Activated T-cell treated with anti-CD3 and anti-CD28 coated beads, Interleukin-2, amount 50 U/mL, for 24 hours (primary cell): Measurements from ENCODE around the gene CNGB1.
"Not testable (repeated sequence)": the region's sequence is repeated elsewhere in the genome, so short reads cannot be mapped to it uniquely, and the experiment has no call there.

Experiments
- DNase-seq: peaks from one replicate; pipeline ENCODE4 v3.0.0-alpha.2; 2020
- H3K27ac Mint-ChIP-seq: 2 replicates; pipeline ENCODE4 v1.8.0; 2020; ENCODE audit warnings: mild to moderate bottlenecking, mixed read lengths
- H3K27me3 Mint-ChIP-seq: 2 replicates; pipeline ENCODE4 v1.8.0; 2020; ENCODE audit warnings: mixed read lengths
- H3K36me3 Mint-ChIP-seq: 2 replicates; pipeline ENCODE4 v1.8.0; 2020; ENCODE audit warnings: low read depth, mixed read lengths
- H3K4me1 Mint-ChIP-seq: 2 replicates; pipeline ENCODE4 v1.8.0; 2020; ENCODE audit warnings: low read depth, mixed read lengths
- H3K4me3 Mint-ChIP-seq: 2 replicates; pipeline ENCODE4 v1.8.0; 2020; ENCODE audit warnings: mild to moderate bottlenecking, moderate library complexity, mixed read lengths
- H3K9me3 Mint-ChIP-seq: 2 replicates; pipeline ENCODE4 v1.8.0; 2020; ENCODE audit warnings: mixed read lengths

The CNGB1 gene

GRCh38 chr16:57992084-57992483 lies 21.2 kb upstream of the CNGB1 start:
- H3K4me1 Mint-ChIP-seq: peaks cover 27% of the 10 kb centered on the region
- DNase-seq: no peak
- peak overlapping the region; percentile 74 for H3K27ac Mint-ChIP-seq
- H3K9me3 Mint-ChIP-seq: no peaks in the 10 kb centered on the region
- no peaks in the 10 kb centered on the region for H3K27me3 Mint-ChIP-seq
- no peak overlapping the region for H3K4me3 Mint-ChIP-seq
- H3K36me3 Mint-ChIP-seq: peaks cover 18% of the 10 kb centered on the region

GRCh38 chr16:57991551-57992059 lies 20.7 kb upstream of the CNGB1 start:
- H3K27ac Mint-ChIP-seq: no peak overlapping the region
- DNase-seq: no peak
- H3K9me3 Mint-ChIP-seq: no peaks in the 10 kb centered on the region
- no peak overlapping the region for H3K4me3 Mint-ChIP-seq
- H3K36me3 Mint-ChIP-seq: peaks cover 13% of the 10 kb centered on the region
- peaks cover 24% of the 10 kb centered on the region for H3K4me1 Mint-ChIP-seq
- H3K27me3 Mint-ChIP-seq: no peaks in the 10 kb centered on the region

- H3K27me3 Mint-ChIP-seq: no peaks in the 10 kb centered on the region
- no peak for DNase-seq
- peaks cover 15% of the 10 kb centered on the region for H3K4me1 Mint-ChIP-seq
- H3K36me3 Mint-ChIP-seq: no peaks in the 10 kb centered on the region
- no peaks in the 10 kb centered on the region for H3K9me3 Mint-ChIP-seq
- peak overlapping the region; percentile 47 for H3K27ac Mint-ChIP-seq
- no peak overlapping the region for H3K4me3 Mint-ChIP-seq
Observed at GRCh38 chr16:57988929-57989328, 18.0 kb upstream of the CNGB1 start.

- no peak for DNase-seq
- Mint-ChIP-seq H3K9me3 (no peaks in the 10 kb centered on the region), H3K4me3 (no peak overlapping the region), H3K4me1 (peaks cover 12% of the 10 kb centered on the region), H3K36me3 (no peaks in the 10 kb centered on the region), H3K27me3 (no peaks in the 10 kb centered on the region), H3K27ac (no peak overlapping the region)
Observed at GRCh38 chr16:57987441-57988177, 16.7 kb upstream of the CNGB1 start.

GRCh38 chr16:57986196-57986595 lies 15.3 kb upstream of the CNGB1 start:
- Mint-ChIP-seq H3K36me3 (no peaks in the 10 kb centered on the region), H3K4me1 (peaks cover 12% of the 10 kb centered on the region), H3K9me3 (no peaks in the 10 kb centered on the region), H3K27me3 (no peaks in the 10 kb centered on the region), H3K27ac (no peak overlapping the region), H3K4me3 (peak overlapping the region; percentile 10)
- no peak for DNase-seq

GRCh38 chr16:57985204-57986181 lies 14.6 kb upstream of the CNGB1 start:
- no peaks in the 10 kb centered on the region for H3K36me3 Mint-ChIP-seq
- H3K4me1 Mint-ChIP-seq: peaks cover 12% of the 10 kb centered on the region
- no peaks in the 10 kb centered on the region for H3K9me3 Mint-ChIP-seq
- H3K27me3 Mint-ChIP-seq: no peaks in the 10 kb centered on the region
- DNase-seq: no peak
- peak overlapping the region; percentile 77 for H3K27ac Mint-ChIP-seq
- peak overlapping the region; percentile 83 for H3K4me3 Mint-ChIP-seq

GRCh38 chr16:57984443-57985203 lies 13.7 kb upstream of the CNGB1 start:
- Mint-ChIP-seq H3K27ac (peak overlapping the region; percentile 77), H3K4me1 (peaks cover 12% of the 10 kb centered on the region), H3K36me3 (no peaks in the 10 kb centered on the region), H3K4me3 (peak overlapping the region; percentile 83), H3K27me3 (no peaks in the 10 kb centered on the region), H3K9me3 (no peaks in the 10 kb centered on the region)
- DNase-seq: peak; percentile 93

- H3K27ac Mint-ChIP-seq: no peak overlapping the region
- H3K9me3 Mint-ChIP-seq: no peaks in the 10 kb centered on the region
- peaks cover 12% of the 10 kb centered on the region for H3K4me1 Mint-ChIP-seq
- no peak overlapping the region for H3K4me3 Mint-ChIP-seq
- H3K27me3 Mint-ChIP-seq: no peaks in the 10 kb centered on the region
- no peaks in the 10 kb centered on the region for H3K36me3 Mint-ChIP-seq
- no peak for DNase-seq
Observed at GRCh38 chr16:57982385-57982784, 11.5 kb upstream of the CNGB1 start.

GRCh38 chr16:57981636-57982035 lies 10.7 kb upstream of the CNGB1 start:
- no peak overlapping the region for H3K4me3 Mint-ChIP-seq
- H3K27ac Mint-ChIP-seq: no peak overlapping the region
- H3K4me1 Mint-ChIP-seq: peaks cover 12% of the 10 kb centered on the region
- H3K27me3 Mint-ChIP-seq: no peaks in the 10 kb centered on the region
- no peaks in the 10 kb centered on the region for H3K36me3 Mint-ChIP-seq
- DNase-seq: no peak
- H3K9me3 Mint-ChIP-seq: no peaks in the 10 kb centered on the region

- no peak overlapping the region for H3K27ac Mint-ChIP-seq
- H3K4me3 Mint-ChIP-seq: no peak overlapping the region
- H3K27me3 Mint-ChIP-seq: no peaks in the 10 kb centered on the region
- no peaks in the 10 kb centered on the region for H3K9me3 Mint-ChIP-seq
- DNase-seq: no peak
- no peaks in the 10 kb centered on the region for H3K36me3 Mint-ChIP-seq
- peaks cover 2% of the 10 kb centered on the region for H3K4me1 Mint-ChIP-seq
Observed at GRCh38 chr16:57979006-57979585, 8.2 kb upstream of the CNGB1 start.

GRCh38 chr16:57978070-57978465 lies 7.1 kb upstream of the CNGB1 start:
- not testable (repeated sequence) for H3K36me3 Mint-ChIP-seq, DNase-seq, H3K9me3 Mint-ChIP-seq, H3K27me3 Mint-ChIP-seq, H3K4me1 Mint-ChIP-seq, H3K4me3 Mint-ChIP-seq, H3K27ac Mint-ChIP-seq

GRCh38 chr16:57977418-57978069 lies 6.6 kb upstream of the CNGB1 start:
- Mint-ChIP-seq H3K36me3 (no peaks in the 10 kb centered on the region), H3K4me1 (no peaks in the 10 kb centered on the region), H3K27ac (no peak overlapping the region), H3K4me3 (no peak overlapping the region), H3K27me3 (no peaks in the 10 kb centered on the region), H3K9me3 (no peaks in the 10 kb centered on the region)
- no peak for DNase-seq

GRCh38 chr16:57976331-57976796 lies 5.4 kb upstream of the CNGB1 start:
- no peak for DNase-seq
- H3K27me3 Mint-ChIP-seq: no peaks in the 10 kb centered on the region
- H3K4me3 Mint-ChIP-seq: no peak overlapping the region
- no peaks in the 10 kb centered on the region for H3K36me3 Mint-ChIP-seq
- H3K4me1 Mint-ChIP-seq: no peaks in the 10 kb centered on the region
- H3K27ac Mint-ChIP-seq: no peak overlapping the region
- no peaks in the 10 kb centered on the region for H3K9me3 Mint-ChIP-seq
